GM12801 (cell line): ENCODE data around the gene SLC25A33.

Experiments
- CTCF ChIP-seq: IDR thresholded peaks from one replicate; pipeline ENCODE4 v1.5.1; 2011; ENCODE audit warnings: control low read depth; ENCODE audit not compliant: insufficient read length; ENCODE audit errors: extremely low read depth

SLC25A33 gene

GRCh38 chr1:9539165-9539828, at the start of gene SLC25A33:
Gene SLC25A33 (plus strand): TSS chr1:9539465. CDS start chr1:9539692, 227 bp downstream.
- no peak for TF ChIP-seq CTCF

GRCh38 chr1:9490605-9491339, 48.5 kb upstream of the SLC25A33 start:
- TF ChIP-seq CTCF, result peak; percentile 33

GRCh38 chr1:9493326-9493725, 45.9 kb upstream of the SLC25A33 start:
- TF ChIP-seq CTCF, result no peak

GRCh38 chr1:9494936-9495758, 44.1 kb upstream of the SLC25A33 start:
- TF ChIP-seq CTCF, result no peak

- TF ChIP-seq CTCF, result no peak
These were observed 43.4 kb upstream of the SLC25A33 start for GRCh38 chr1:9495854-9496374.

- no peak for TF ChIP-seq CTCF
These were observed 38.2 kb upstream of the SLC25A33 start for GRCh38 chr1:9500756-9501754.
